GM13977 (cell line): ENCODE measurements around the gene NMNAT3.

Source experiments
- DNase-seq: peaks from one replicate; pipeline ENCODE4 v3.0.0; 2012; ENCODE audit warnings: low spot score
- in situ Hi-C: fragments of 300-500 bp; cut with MboI; formaldehyde crosslinking; loops from one replicate; pipeline ENCODE4 v1.12.0; 2022; ENCODE audit warnings: low sequenced_read_pairs, low pct_unique_long_range_greater_than_20kb, mixed read lengths, inconsistent platforms; ENCODE audit not compliant: unreplicated experiment
- TF ChIP-seq, protein P1 (sequence below): IDR thresholded peaks from 2 replicates; pipeline ENCODE4 v1.5.1; 2012; ENCODE audit warnings: mild to moderate bottlenecking, control low read depth; ENCODE audit not compliant: insufficient read depth; ENCODE audit errors: extremely low read depth, missing control alignments

Gene NMNAT3

DNA sequence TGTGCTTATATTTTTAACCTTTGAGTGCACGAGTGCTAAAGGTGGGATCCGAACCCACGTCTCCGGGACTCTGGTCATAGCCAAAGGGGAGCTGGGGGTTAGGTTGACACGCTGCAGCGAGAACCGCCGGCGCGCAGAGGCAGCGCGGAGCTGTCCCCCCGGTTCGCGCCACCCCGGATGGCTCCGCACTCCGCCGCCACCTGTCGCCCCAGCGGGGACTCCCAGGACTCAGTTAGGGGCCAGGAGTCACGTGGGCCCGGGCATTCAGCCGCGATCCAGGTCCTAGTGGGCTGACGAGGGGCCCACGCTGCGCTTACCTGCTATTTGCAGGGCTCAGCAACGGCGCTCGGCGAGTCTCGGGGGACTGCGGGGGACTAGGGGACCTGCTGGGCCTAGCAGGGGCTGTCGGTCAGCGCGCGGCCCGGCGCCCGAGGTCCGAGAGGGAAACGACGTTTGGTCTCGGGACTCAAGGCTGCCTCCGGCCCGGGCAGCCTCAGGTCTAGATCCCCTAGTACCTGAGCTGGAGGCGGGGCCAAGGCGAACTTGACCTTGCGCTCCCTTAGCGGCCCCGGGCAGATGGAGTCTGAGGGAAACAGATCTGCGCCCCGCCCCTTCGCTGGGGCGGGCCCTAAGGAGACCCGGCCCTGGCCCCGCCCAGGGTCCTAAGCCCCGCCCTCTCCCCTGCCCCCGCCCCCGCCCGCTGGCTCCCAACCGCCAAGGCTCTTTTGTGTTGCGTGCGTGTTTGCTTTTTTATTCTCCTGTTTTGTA, at the start of gene NMNAT3:
NMNAT3 (minus strand) TSS at position 585 of the 768 bp plus-strand sequence. CDS start 50,248 bp downstream, outside the sequence.
- in situ Hi-C loops, result no loop called here
- peak; percentile 85 for DNase-seq
- TF ChIP-seq, protein P1, sequence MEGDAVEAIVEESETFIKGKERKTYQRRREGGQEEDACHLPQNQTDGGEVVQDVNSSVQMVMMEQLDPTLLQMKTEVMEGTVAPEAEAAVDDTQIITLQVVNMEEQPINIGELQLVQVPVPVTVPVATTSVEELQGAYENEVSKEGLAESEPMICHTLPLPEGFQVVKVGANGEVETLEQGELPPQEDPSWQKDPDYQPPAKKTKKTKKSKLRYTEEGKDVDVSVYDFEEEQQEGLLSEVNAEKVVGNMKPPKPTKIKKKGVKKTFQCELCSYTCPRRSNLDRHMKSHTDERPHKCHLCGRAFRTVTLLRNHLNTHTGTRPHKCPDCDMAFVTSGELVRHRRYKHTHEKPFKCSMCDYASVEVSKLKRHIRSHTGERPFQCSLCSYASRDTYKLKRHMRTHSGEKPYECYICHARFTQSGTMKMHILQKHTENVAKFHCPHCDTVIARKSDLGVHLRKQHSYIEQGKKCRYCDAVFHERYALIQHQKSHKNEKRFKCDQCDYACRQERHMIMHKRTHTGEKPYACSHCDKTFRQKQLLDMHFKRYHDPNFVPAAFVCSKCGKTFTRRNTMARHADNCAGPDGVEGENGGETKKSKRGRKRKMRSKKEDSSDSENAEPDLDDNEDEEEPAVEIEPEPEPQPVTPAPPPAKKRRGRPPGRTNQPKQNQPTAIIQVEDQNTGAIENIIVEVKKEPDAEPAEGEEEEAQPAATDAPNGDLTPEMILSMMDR, result peak; percentile 21

DNA sequence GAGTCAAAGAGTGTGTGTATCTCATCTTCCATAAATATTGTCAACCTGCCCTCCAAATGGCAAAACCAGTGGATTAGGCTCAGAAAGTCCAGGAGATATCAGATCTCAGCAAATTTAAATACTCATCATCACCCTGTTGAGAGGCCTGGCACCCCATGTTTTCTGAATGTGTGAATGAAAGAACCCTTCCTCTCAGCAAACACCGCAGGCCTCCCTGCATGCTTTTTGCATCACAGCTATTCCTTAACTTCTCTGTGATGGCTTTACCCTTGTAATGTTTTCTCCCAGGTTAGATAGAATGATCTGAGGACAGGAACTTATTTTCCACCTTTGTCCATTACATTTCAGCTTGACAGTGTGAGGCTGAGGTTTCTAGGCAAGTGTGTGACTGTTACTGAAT, 43.6 kb upstream of the NMNAT3 start:
- DNase-seq, result no peak
- in situ Hi-C loops, result no loop called here
- TF ChIP-seq, protein P1, result no peak

DNA sequence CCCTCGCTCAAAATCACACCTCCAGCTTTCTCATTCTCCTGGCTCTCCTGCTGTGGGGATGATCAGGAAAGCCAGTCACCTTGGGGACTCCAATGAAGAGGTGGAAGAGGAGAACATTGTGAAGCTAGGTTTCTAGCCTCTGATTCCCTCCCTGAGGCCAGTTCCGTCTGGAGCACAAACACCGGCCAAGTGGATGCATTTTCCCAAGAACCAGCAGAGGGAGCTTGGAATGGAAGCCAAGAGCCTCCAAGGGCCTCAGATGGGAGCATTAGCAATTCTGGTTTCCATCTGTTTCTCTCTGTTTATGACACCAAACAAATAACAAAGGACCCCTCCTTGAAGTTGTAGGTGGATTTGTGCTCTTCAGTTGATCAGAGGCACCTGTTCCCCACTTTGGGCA, 40.6 kb upstream of the NMNAT3 start:
- DNase-seq, result no peak
- in situ Hi-C loops, result no loop called here
- TF ChIP-seq, protein P1, result no peak

DNA sequence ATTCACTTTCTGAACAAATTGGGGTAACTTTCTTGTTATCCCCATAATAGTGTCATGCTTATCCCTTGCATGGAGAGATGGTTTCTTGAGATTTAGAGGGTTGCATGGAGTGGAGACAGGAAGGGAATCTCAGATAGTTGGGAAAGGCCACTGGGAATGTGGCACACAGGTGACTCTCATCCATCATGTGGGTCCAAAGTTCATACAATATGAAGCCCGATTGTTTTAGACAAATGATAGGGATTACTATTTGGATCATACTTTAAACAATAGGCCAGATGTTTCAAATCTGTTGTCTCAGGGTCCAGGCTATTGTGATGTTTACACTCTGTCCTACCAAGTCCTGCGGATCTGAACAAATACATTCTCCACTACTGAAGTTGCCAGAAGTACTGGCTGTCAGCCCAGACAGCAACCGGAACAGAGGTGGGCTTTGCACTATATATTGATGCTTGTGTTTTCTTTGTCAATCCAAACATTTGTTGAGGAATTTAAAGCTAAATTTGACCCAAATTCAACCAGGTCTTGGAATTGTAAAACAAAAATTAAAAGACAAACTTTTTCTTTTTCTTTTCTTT, 39.2 kb upstream of the NMNAT3 start:
- TF ChIP-seq, protein P1, result no peak
- in situ Hi-C loops, result no loop called here
- no peak for DNase-seq

DNA sequence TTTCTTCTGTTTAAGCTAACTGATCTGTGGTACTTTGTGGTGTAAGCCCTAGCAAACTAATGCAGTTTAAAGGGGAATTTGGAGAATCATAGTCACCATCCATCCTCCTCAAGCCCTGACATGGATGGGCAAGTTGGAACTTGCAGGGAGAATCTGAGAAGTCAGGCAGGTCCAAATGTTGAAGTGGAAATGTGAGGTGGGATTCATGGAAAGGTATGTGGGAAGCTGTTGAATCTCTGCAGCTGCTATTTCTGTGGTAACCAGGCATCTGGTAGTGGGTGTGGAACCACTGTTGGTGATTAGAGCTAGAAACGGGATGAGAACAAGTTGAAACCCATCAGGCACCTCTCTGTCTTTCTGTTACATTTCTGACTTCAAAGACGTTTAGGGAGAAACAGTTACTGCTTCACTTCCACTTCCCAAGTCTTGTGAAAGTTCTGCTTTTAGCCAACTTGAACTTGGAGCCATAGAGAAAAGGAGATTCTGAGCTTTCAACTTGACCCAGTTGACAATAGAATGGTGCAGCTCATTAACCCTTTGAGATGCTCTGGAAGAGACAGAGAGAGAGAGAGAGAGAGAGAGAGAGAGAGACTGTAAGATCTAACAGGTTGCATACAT, 38.1 kb upstream of the NMNAT3 start:
- TF ChIP-seq, protein P1, result no peak
- no peak for DNase-seq
- in situ Hi-C loops, result no loop called here

DNA sequence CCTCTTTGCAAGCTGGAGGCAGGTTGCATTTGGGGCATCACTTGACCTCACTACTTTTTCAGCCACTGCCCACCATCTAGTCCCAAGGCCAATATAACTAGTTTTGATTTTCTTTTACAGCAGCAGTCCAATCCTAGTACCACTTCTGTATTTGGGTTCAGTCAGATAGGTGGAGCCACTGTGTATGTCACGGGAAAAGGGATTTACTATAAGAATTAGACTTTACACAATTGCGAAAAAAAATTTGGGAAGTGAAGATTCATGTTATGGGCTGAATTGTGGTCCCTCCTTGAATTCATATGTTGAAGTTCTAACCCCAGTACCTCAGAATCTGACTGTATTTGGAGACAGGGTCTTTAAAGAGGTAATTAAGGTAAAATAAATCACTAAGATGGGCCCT, 37.4 kb upstream of the NMNAT3 start:
- in situ Hi-C loops, result no loop called here
- TF ChIP-seq, protein P1, result no peak
- DNase-seq, result no peak
